Measurements from ENCODE around the gene MRTFB.

MRTFB gene

DNA sequence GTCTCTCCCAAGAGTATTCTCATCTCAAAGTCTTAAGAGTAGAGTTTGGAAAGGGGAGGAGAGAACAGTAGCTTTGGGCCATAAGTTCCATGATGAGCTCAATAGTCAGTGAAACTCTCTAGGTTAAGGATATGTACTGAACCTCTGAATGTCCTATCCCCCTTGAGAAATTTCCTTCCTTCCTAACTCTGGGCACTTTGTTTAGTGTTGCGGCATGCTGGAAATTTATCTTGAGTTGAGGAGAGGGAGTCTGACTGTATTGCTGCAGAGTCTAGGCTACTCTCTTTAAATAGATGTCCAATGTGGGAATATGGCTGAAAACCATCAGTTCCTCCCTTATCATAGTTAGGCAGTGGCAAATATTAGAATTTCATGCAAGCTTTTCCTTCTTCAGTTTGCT is 16.1 kb downstream of the MRTFB start:
- H3K9ac ChIP-seq (ENCODE audit: low read length): no peak overlapping the region
- no peaks in the 10 kb centered on the region for H3K4me1 ChIP-seq (ENCODE audit: low read length)
- no peaks in the 10 kb centered on the region for H3K9me3 ChIP-seq (ENCODE audit: insufficient read depth, low read length)
- no peaks in the 10 kb centered on the region for H3K27me3 ChIP-seq (ENCODE audit: low read depth, low read length)
- no peak overlapping the region for H3K4me2 ChIP-seq (ENCODE audit: low read length)
- peaks cover 10% of the 10 kb centered on the region for H3K36me3 ChIP-seq (replicated peaks; ENCODE audit: low read depth, low read length)
- no peak for TF ChIP-seq EZH2phosphoT487 (IDR thresholded peaks at IDR 0.05; ENCODE audit: low read depth)
- TF ChIP-seq, protein P1, sequence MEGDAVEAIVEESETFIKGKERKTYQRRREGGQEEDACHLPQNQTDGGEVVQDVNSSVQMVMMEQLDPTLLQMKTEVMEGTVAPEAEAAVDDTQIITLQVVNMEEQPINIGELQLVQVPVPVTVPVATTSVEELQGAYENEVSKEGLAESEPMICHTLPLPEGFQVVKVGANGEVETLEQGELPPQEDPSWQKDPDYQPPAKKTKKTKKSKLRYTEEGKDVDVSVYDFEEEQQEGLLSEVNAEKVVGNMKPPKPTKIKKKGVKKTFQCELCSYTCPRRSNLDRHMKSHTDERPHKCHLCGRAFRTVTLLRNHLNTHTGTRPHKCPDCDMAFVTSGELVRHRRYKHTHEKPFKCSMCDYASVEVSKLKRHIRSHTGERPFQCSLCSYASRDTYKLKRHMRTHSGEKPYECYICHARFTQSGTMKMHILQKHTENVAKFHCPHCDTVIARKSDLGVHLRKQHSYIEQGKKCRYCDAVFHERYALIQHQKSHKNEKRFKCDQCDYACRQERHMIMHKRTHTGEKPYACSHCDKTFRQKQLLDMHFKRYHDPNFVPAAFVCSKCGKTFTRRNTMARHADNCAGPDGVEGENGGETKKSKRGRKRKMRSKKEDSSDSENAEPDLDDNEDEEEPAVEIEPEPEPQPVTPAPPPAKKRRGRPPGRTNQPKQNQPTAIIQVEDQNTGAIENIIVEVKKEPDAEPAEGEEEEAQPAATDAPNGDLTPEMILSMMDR (IDR thresholded peaks at IDR 0.05; ENCODE audit: low read depth, low read length): no peak
- no peaks in the 10 kb centered on the region for H4K20me1 ChIP-seq (ENCODE audit: insufficient read depth, low read length)
- no peaks in the 10 kb centered on the region for H3K79me2 ChIP-seq (ENCODE audit: low read length)
- no peak overlapping the region for H3K4me3 ChIP-seq (ENCODE audit: low read length)
- H3K27ac ChIP-seq (ENCODE audit: low read length): no peak overlapping the region
- H2AFZ ChIP-seq (ENCODE audit: low read depth, low read length): no peak overlapping the region

DNA sequence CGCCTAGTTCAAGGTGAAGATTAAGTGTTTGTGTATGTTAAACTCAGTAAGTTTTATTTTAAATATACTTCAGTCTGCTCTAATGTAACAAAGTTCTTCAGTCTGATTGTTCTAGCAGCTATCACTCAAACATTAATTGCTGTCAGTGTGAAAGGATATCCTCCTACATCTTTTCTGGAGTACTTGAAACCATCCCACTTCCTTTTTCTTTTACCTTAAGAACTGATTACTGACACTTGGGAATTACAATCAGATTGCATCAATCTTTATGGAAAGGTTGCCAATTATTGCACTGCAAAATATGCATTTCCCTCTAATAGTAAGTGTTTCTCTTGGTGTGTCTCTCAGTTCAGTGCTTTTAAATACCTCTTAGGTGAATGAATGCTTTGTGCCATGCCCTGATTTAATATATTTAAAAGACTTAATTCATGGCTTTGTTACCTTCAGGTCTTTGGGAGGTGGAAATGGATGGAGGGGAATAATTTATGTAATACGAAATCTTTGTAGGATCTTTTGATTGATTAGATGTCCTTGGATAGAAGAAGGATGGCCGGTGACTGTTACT is 16.6 kb downstream of the MRTFB start:
- no peak overlapping the region for H2AFZ ChIP-seq (ENCODE audit: low read depth, low read length)
- H3K9me3 ChIP-seq (ENCODE audit: insufficient read depth, low read length): no peaks in the 10 kb centered on the region
- no peak overlapping the region for H3K4me3 ChIP-seq (ENCODE audit: low read length)
- H3K9ac ChIP-seq (ENCODE audit: low read length): no peak overlapping the region
- H3K27me3 ChIP-seq (ENCODE audit: low read depth, low read length): no peaks in the 10 kb centered on the region
- H4K20me1 ChIP-seq (ENCODE audit: insufficient read depth, low read length): no peaks in the 10 kb centered on the region
- no peaks in the 10 kb centered on the region for H3K79me2 ChIP-seq (ENCODE audit: low read length)
- no peak overlapping the region for H3K4me2 ChIP-seq (ENCODE audit: low read length)
- no peaks in the 10 kb centered on the region for H3K4me1 ChIP-seq (ENCODE audit: low read length)
- H3K27ac ChIP-seq (ENCODE audit: low read length): no peak overlapping the region
- H3K36me3 ChIP-seq (replicated peaks; ENCODE audit: low read depth, low read length): peaks cover 10% of the 10 kb centered on the region
- no peak for TF ChIP-seq EZH2phosphoT487 (IDR thresholded peaks at IDR 0.05; ENCODE audit: low read depth)
- TF ChIP-seq, protein P1 (IDR thresholded peaks at IDR 0.05; ENCODE audit: low read depth, low read length): no peak

DNA sequence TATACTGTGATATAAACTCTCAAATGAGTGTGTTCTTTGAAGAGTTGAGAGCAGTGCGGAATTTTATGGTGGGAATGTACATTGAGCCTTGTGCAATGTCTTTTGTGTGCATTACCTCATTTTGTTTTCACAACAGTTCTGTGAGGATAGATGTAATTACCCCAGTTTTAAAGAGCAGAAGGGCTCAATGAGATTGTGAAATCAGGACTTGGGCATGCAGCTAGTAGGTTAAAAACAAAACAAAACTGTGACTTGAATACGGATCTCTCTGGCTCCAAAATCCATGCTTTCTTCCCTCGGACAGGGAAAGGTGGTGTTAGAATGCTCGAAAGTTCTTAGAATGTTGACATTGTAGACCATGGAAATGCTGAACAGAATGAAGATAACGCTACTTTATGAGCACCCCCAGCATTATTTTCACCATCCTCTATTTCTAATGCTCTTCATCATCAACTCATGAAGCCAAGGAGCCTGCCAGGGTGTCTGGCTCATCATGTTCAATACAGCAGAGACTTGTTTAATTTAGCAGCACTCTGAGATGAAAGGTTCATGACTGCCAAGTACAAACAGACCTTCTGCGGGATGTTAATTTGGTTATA is 17.1 kb downstream of the MRTFB start:
- Histone ChIP-seq H3K4me1 (ENCODE audit: low read length) (no peaks in the 10 kb centered on the region), H3K9ac (ENCODE audit: low read length) (no peak overlapping the region), H3K9me3 (ENCODE audit: insufficient read depth, low read length) (no peaks in the 10 kb centered on the region), H3K79me2 (ENCODE audit: low read length) (no peaks in the 10 kb centered on the region), H3K27me3 (ENCODE audit: low read depth, low read length) (no peaks in the 10 kb centered on the region), H3K27ac (ENCODE audit: low read length) (no peak overlapping the region), H3K4me3 (ENCODE audit: low read length) (no peak overlapping the region), H3K36me3 (replicated peaks; ENCODE audit: low read depth, low read length) (peaks cover 8% of the 10 kb centered on the region), H3K4me2 (ENCODE audit: low read length) (no peak overlapping the region), H4K20me1 (ENCODE audit: insufficient read depth, low read length) (no peaks in the 10 kb centered on the region), H2AFZ (ENCODE audit: low read depth, low read length) (no peak overlapping the region)
- TF ChIP-seq, protein P1 (IDR thresholded peaks at IDR 0.05; ENCODE audit: low read depth, low read length): no peak
- TF ChIP-seq EZH2phosphoT487 (IDR thresholded peaks at IDR 0.05; ENCODE audit: low read depth): no peak

DNA sequence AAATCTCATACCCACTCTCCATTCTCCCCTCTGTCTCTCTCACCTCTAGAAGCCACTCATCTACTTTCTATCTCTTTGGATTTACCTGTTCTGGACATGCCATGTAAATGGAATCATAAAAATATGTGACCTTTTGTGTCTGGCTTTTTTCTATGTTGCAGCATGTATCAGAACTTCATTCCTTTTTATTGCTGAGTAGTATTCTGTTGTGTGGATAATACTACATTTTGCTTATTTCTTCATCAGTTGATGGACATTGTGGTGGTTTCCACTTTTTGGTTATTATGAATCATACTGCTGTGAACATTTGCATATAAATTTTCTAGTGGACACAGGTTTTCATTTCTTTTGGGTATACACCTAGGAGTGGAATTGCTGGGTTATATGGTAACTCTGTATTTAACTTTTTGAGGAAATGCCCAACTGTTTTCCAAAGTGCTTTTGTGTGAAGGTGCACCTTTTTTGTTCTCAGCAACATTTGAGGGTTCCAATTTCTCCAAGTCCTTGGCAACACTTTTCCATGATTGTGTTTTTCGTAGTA is 18.2 kb downstream of the MRTFB start:
- no peak overlapping the region for H3K4me2 ChIP-seq (ENCODE audit: low read length)
- no peak overlapping the region for H3K4me3 ChIP-seq (ENCODE audit: low read length)
- no peaks in the 10 kb centered on the region for H3K79me2 ChIP-seq (ENCODE audit: low read length)
- H3K27ac ChIP-seq (ENCODE audit: low read length): no peak overlapping the region
- H3K4me1 ChIP-seq (ENCODE audit: low read length): peaks cover 5% of the 10 kb centered on the region; the same call in 1 of the 2 replicates
- no peak overlapping the region for H2AFZ ChIP-seq (ENCODE audit: low read depth, low read length)
- no peaks in the 10 kb centered on the region for H3K27me3 ChIP-seq (ENCODE audit: low read depth, low read length)
- H3K36me3 ChIP-seq (replicated peaks; ENCODE audit: low read depth, low read length): peaks cover 3% of the 10 kb centered on the region
- no peaks in the 10 kb centered on the region for H4K20me1 ChIP-seq (ENCODE audit: insufficient read depth, low read length)
- no peaks in the 10 kb centered on the region for H3K9me3 ChIP-seq (ENCODE audit: insufficient read depth, low read length)
- H3K9ac ChIP-seq (ENCODE audit: low read length): no peak overlapping the region
- TF ChIP-seq, protein P1 (IDR thresholded peaks at IDR 0.05; ENCODE audit: low read depth, low read length): no peak
- TF ChIP-seq EZH2phosphoT487 (IDR thresholded peaks at IDR 0.05; ENCODE audit: low read depth): no peak
